CD14-positive monocyte (primary cell): ENCODE measurements around the gene MFGE8. TPM values are rescaled to one million over a fixed set of nuclear protein-coding genes. Genes with fewer than 3 reads are reported as not detected.

ENCODE experiments used
- DNase-seq, 3 donors: peaks; one replicate each; pipeline ENCODE4 v3.0.0-alpha.2; 2011 to 2022
- H2AFZ ChIP-seq: 2 replicates; pipeline ENCODE4 v1.6.0; 2012; ENCODE audit warnings: mild to moderate bottlenecking, low read depth, low read length, inconsistent platforms; ENCODE audit not compliant: insufficient read depth, poor library complexity, severe bottlenecking
- H3K27ac ChIP-seq, 2 donors: 1 replicate in 1 of 2; 2 replicates in 1 of 2; pipeline ENCODE4 v1.5.1; 2012 to 2013; ENCODE audit warnings: low read length in 2 of 2, control low read depth in 1 of 2, inconsistent platforms in 1 of 2, low read depth in 1 of 2, mild to moderate bottlenecking in 1 of 2
- H3K27me3 ChIP-seq, 2 donors: one replicate each; pipeline versions ENCODE4 v1.6.0 to v1.6.1; 2011 to 2013; ENCODE audit warnings: low read length in 2 of 2; ENCODE audit not compliant: control insufficient read depth in 2 of 2, insufficient read depth in 2 of 2
- H3K36me3 ChIP-seq, 2 donors: replicated peaks in 1 of 2; 1 replicate in 1 of 2; 2 replicates in 1 of 2; pipeline versions ENCODE4 v1.5.1 to v1.6.1; 2012 to 2013; ENCODE audit warnings: low read length in 2 of 2, control low read depth in 1 of 2, inconsistent platforms in 1 of 2, mild to moderate bottlenecking in 1 of 2; ENCODE audit not compliant: insufficient read depth in 2 of 2, control insufficient read depth in 1 of 2
- H3K4me1 ChIP-seq, 2 donors: 1 replicate in 1 of 2; 2 replicates in 1 of 2; pipeline versions ENCODE4 v1.5.1 to v1.6.1; 2012 to 2013; ENCODE audit warnings: low read length in 2 of 2, control low read depth in 1 of 2, inconsistent platforms in 1 of 2, mild to moderate bottlenecking in 1 of 2, moderate library complexity in 1 of 2; ENCODE audit not compliant: insufficient read depth in 2 of 2, control insufficient read depth in 1 of 2
- H3K4me2 ChIP-seq: replicated peaks from 2 replicates; pipeline ENCODE3; 2012; ENCODE audit warnings: low read length, moderate library complexity, mild to moderate bottlenecking; ENCODE audit not compliant: poor library complexity, severe bottlenecking; ENCODE audit errors: extremely low read depth
- H3K4me3 ChIP-seq, 3 experiments: fragments of 200-600 bp in 1 of 3; sonication (generic) in 1 of 3; replicated peaks in 1 of 3; 1 replicate in 2 of 3; 2 replicates in 1 of 3; pipeline ENCODE4 v1.5.1; 2011 to 2013; ENCODE audit warnings: low read length in 3 of 3, mild to moderate bottlenecking in 3 of 3, control low read depth in 2 of 3, low read depth in 2 of 3, inconsistent platforms in 1 of 3, moderate library complexity in 1 of 3
- H3K79me2 ChIP-seq: 2 replicates; pipeline ENCODE4 v1.6.0; 2012; ENCODE audit warnings: mild to moderate bottlenecking, control low read depth, inconsistent platforms, low read length, moderate library complexity; ENCODE audit not compliant: insufficient read depth
- H3K9ac ChIP-seq: 2 replicates; pipeline ENCODE4 v1.6.0; 2017; ENCODE audit warnings: low read length, mild to moderate bottlenecking; ENCODE audit not compliant: insufficient read depth, poor library complexity, severe bottlenecking
- H3K9me3 ChIP-seq, 2 donors: replicated peaks in 1 of 2; 1 replicate in 1 of 2; 2 replicates in 1 of 2; pipeline versions ENCODE4 v1.5.1 to v1.6.1; 2012 to 2013; ENCODE audit warnings: low read length in 2 of 2, control low read depth in 1 of 2; ENCODE audit not compliant: control insufficient read depth in 1 of 2, insufficient read depth in 1 of 2
- H4K20me1 ChIP-seq: 2 replicates; pipeline ENCODE4 v1.6.0; 2012; ENCODE audit warnings: mild to moderate bottlenecking, low read length, control low read depth, moderate library complexity; ENCODE audit not compliant: insufficient read depth
- H3K27ac Mint-ChIP-seq, 7 donors: one replicate each; pipeline ENCODE4 v1.8.0; 2020; ENCODE audit warnings: mild to moderate bottlenecking in 7 of 7, mixed read lengths in 7 of 7, moderate library complexity in 6 of 7, inconsistent platforms in 2 of 7
- H3K27me3 Mint-ChIP-seq, 3 donors: one replicate each; pipeline ENCODE4 v1.8.0; 2021 to 2022; ENCODE audit warnings: low read depth in 3 of 3, mild to moderate bottlenecking in 3 of 3, mixed read lengths in 3 of 3, moderate library complexity in 3 of 3, inconsistent platforms in 1 of 3
- H3K36me3 Mint-ChIP-seq, 2 donors: one replicate each; pipeline ENCODE4 v1.8.0; 2020; ENCODE audit warnings: mixed read lengths in 2 of 2, inconsistent platforms in 1 of 2, mild to moderate bottlenecking in 1 of 2
- H3K4me1 Mint-ChIP-seq: one replicate; pipeline ENCODE4 v1.8.0; 2020; ENCODE audit warnings: mild to moderate bottlenecking, mixed read lengths
- H3K4me3 Mint-ChIP-seq, 2 donors: one replicate each; pipeline ENCODE4 v1.8.0; 2020; ENCODE audit warnings: mild to moderate bottlenecking in 2 of 2, mixed read lengths in 2 of 2, moderate library complexity in 1 of 2
- H3K9me3 Mint-ChIP-seq, 7 donors: one replicate each; pipeline ENCODE4 v1.8.0; 2020 to 2022; ENCODE audit warnings: mixed read lengths in 7 of 7, mild to moderate bottlenecking in 6 of 7, moderate library complexity in 6 of 7, inconsistent platforms in 2 of 7
- CTCF ChIP-seq: fragments of 200-600 bp; IDR thresholded peaks from one replicate; pipeline ENCODE4 v1.8.0; 2022; ENCODE audit warnings: antibody characterized with exemption, mild to moderate bottlenecking
- WGBS: methylation state at CpG from one replicate; pipeline ENCODE4 v1.1.5; 2013; ENCODE audit warnings: missing lambda C conversion rate; ENCODE audit not compliant: insufficient coverage; 5-methylcytosine and 5-hydroxymethylcytosine counted together
- intact Hi-C, 2 donors: fragments of 100-400 bp; cut with micrococcal nuclease; formaldehyde crosslinking; loops; one replicate each; pipeline versions ENCODE4 v1.15.0 to v1.15.1; 2023
- polyA plus RNA-seq, 3 donors: library from polyadenylated mRNA; depleted of rRNA in 1 of 3; unstranded in 2 of 3; stranded (reverse) in 1 of 3; fragments of 300-500 nt in 2 of 3; fragments of >200 nt in 1 of 3; fragmentation: Illumina TruSeq in 2 of 3; gene quantifications; 1 replicate in 2 of 3; 2 replicates in 1 of 3; pipeline ENCODE4 v1.2.3, GENCODE V29; 2012 to 2021

The MFGE8 gene
- polyA plus RNA-seq, 3 donors: 2.7 TPM; not detected in 2

DNA sequence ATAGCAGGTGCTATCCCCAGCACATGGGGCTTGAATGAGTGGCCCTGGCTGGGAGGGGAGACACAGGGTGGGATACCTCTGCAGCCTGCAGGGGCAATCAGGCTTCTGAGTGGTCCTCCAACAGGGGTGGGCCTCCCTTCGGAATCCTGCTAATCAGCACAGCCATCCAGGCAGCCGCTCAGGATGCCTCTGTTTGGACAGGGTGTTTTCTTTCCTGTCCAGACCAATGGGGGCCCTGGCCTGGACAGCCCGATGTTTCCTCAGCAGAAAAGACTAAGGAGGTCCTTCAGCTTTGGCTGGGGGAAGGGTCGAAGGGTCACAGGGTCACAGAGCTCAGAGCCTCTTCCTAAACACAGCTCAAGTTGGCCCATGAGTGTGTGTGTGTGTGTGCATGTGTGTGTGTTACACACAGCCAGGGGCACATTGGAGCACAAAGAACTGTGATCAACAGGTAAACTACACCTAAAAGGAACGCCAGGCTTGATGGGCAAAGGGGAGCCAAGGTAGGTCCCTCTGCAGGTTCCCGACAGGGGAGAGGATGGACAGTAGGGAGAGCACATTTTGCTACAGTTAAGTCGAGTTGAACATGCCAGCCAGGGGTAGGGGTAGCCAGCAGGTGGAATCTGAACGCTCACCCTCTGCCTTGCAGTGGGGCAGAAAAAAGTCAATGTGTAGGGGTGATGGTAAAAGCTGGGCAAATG lies 16.7 kb downstream of the MFGE8 start:
- Histone ChIP-seq H3K27me3 (peaks cover 15 to 37% of the 10 kb centered on the region in 2 donors), H3K9me3 (no peaks in the 10 kb centered on the region), H3K27ac (no peak overlapping the region), H2AFZ (no peak overlapping the region), H3K9ac (no peak overlapping the region), H3K36me3 (no peaks in the 10 kb centered on the region), H3K79me2 (no peaks in the 10 kb centered on the region), H3K4me3 (no peak overlapping the region), H3K4me2 (no peak overlapping the region), H3K4me1 (peaks cover 11 to 18% of the 10 kb centered on the region in 2 donors), H4K20me1 (no peaks in the 10 kb centered on the region)
- Mint-ChIP-seq H3K27me3 (peaks cover 31 to 50% (median 42%) of the 10 kb centered on the region in 3 donors), H3K4me3 (peak overlapping the region in 1 of 2 donors; percentile 32), H3K9me3 (peaks cover 0 to 14% (median 3%) of the 10 kb centered on the region in 7 donors), H3K27ac (peak overlapping the region in 1 of 7 donors; percentile 70), H3K36me3 (no peaks in the 10 kb centered on the region), H3K4me1 (peaks cover 17% of the 10 kb centered on the region)
- intact Hi-C loops: no loop called here
- TF ChIP-seq CTCF: no peak
- DNase-seq: no peak
- 96% methylated on average over 6 of the region's 8 CpGs for WGBS

DNA sequence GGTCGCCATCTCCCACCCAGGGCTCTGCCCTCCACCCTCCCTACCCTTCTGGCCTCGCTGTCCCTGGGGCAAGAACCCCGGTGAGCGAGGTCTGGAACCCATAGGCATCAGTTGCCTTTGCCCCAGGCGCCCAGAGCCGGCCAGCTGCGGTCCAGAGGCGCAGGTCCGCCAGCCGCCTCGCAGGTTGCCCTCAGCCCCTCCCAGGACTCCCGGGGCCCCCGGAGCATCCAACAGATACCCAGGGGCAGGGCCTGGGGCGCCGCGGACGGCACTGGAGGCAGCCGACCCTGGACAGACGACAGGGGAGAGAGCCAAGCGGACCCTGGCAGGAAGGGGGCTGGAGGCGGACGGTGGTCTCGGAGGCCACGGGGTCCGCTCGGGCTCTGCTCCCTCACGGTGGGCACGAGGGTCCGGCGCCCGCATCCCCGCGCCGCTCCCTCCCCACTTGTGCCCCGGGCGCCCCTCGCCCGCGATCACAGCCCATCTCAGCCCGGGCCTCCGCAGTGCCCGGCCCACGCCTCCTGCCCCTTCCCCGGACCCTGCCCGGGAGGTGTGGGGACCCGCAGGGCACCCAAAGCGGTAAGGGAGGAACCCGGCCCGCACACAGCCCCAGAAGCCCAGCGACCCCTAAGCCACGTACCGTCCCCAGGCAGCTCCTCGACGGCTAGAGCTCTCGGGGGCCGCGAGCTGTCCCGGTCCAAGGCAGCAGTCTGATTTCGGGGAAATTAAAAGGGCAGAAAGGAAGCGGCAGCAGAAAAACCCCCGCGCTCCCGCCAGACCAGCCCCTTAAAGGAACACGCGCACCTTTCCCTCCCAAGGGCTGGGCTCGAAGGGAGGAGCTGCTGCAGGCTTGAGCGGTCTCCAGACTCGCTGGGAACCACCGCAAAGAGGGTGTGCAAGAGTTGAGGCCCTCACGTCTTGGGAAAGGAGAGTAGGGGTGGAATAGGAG lies 18.1 kb downstream of the MFGE8 start, which contains the start of gene HAPLN3:
HAPLN3 (minus strand) TSS at position 726 of the 949 bp plus-strand sequence. CDS start 8,246 bp downstream, outside the sequence.
- Histone ChIP-seq H3K9ac (peak within 1 kb of the TSS; percentile 46), H3K79me2 (no peaks in the 10 kb centered on the region), H3K27me3 (peaks cover 15 to 37% of the 10 kb centered on the region in 2 donors), H3K4me2 (peak within 1 kb of the TSS; percentile 65), H3K4me3 (peak within 1 kb of the TSS; percentile 11 to 67 (median 16)), H3K4me1 (peaks cover 11 to 18% of the 10 kb centered on the region in 2 donors), H3K9me3 (no peaks in the 10 kb centered on the region), H4K20me1 (no peaks in the 10 kb centered on the region), H2AFZ (peak within 1 kb of the TSS; percentile 59), H3K36me3 (no peaks in the 10 kb centered on the region), H3K27ac (no peak within 1 kb of the TSS)
- peaks cover 0 to 14% (median 3%) of the 10 kb centered on the region in 7 donors for H3K9me3 Mint-ChIP-seq
- 2% methylated on average over 67 of the region's 70 CpGs for WGBS
- TF ChIP-seq CTCF: no peak
- peaks cover 31 to 50% (median 40%) of the 10 kb centered on the region in 3 donors for H3K27me3 Mint-ChIP-seq
- H3K36me3 Mint-ChIP-seq: no peaks in the 10 kb centered on the region
- peak within 1 kb of the TSS in 1 of 7 donors; percentile 71 for H3K27ac Mint-ChIP-seq
- peak within 1 kb of the TSS; percentile 71 to 90 for H3K4me3 Mint-ChIP-seq
- intact Hi-C loops: no loop called here
- DNase-seq: no peak
- peaks cover 17% of the 10 kb centered on the region for H3K4me1 Mint-ChIP-seq
